Gastroesophageal sphincter (tissue), 3 donors: ENCODE results near the gene STPG2.

ENCODE experiments used
- EP300 ChIP-seq: sonication (generic); formaldehyde crosslinking; IDR thresholded peaks from one replicate; pipeline ENCODE4 v1.6.1; 2017; ENCODE audit warnings: antibody characterized with exemption, mild to moderate bottlenecking
- POLR2A ChIP-seq, 2 donors: fragments of 450-650 bp; IDR thresholded peaks; one replicate each; pipeline ENCODE4 v1.6.1; 2017; ENCODE audit warnings: antibody characterized with exemption in 2 of 2, mild to moderate bottlenecking in 2 of 2, moderate library complexity in 1 of 2
- POLR2AphosphoS5 ChIP-seq: sonication (generic); formaldehyde crosslinking; IDR thresholded peaks from one replicate; pipeline ENCODE4 v1.6.1; 2017; ENCODE audit warnings: antibody characterized with exemption
- TF ChIP-seq, protein P1 (sequence below), 4 experiments: fragments of 200-600 bp in 2 of 4; fragments of 450-650 bp in 2 of 4; sonication (generic) in 1 of 4; IDR thresholded peaks; one replicate each; pipeline ENCODE4 v1.5.1; 2017 to 2019; ENCODE audit warnings: antibody characterized with exemption in 4 of 4, mild to moderate bottlenecking in 2 of 4, moderate library complexity in 2 of 4

DNA sequence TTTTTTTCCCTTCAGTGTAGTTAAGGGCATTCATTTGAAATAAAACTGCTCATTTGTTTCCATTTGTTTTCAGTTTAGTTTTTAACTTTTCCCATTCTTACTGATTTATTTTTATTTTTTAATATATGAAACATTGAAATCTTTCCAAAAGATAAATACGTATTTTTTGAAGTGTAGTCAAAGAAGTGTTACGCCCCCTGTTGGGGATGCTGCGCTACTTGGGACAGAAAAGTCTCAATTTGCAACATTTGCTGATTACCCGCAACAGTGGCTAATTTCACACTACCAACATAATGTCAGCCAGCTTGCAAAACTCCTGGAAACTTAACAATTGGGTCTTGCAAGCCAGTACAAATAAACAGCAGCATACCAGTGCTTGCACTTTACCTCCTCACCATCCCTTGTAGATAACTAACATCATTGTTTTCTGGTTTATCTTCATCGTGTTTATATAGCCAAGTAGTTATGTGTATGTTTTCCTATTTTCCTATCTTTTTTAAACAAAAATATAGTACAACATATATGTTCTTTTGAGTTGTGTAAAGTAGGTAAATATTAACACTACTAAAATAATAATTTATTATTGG lies 158.6 kb downstream of the STPG2 start:
- TF ChIP-seq POLR2AphosphoS5 (no peak), EP300 (no peak), POLR2A (IDR thresholded peaks at IDR 0.05) (no peak)
- TF ChIP-seq, protein P1, sequence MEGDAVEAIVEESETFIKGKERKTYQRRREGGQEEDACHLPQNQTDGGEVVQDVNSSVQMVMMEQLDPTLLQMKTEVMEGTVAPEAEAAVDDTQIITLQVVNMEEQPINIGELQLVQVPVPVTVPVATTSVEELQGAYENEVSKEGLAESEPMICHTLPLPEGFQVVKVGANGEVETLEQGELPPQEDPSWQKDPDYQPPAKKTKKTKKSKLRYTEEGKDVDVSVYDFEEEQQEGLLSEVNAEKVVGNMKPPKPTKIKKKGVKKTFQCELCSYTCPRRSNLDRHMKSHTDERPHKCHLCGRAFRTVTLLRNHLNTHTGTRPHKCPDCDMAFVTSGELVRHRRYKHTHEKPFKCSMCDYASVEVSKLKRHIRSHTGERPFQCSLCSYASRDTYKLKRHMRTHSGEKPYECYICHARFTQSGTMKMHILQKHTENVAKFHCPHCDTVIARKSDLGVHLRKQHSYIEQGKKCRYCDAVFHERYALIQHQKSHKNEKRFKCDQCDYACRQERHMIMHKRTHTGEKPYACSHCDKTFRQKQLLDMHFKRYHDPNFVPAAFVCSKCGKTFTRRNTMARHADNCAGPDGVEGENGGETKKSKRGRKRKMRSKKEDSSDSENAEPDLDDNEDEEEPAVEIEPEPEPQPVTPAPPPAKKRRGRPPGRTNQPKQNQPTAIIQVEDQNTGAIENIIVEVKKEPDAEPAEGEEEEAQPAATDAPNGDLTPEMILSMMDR (IDR thresholded peaks at IDR 0.05): no peak
